ENCODE measurements around the gene TAF4.

Gene TAF4

DNA sequence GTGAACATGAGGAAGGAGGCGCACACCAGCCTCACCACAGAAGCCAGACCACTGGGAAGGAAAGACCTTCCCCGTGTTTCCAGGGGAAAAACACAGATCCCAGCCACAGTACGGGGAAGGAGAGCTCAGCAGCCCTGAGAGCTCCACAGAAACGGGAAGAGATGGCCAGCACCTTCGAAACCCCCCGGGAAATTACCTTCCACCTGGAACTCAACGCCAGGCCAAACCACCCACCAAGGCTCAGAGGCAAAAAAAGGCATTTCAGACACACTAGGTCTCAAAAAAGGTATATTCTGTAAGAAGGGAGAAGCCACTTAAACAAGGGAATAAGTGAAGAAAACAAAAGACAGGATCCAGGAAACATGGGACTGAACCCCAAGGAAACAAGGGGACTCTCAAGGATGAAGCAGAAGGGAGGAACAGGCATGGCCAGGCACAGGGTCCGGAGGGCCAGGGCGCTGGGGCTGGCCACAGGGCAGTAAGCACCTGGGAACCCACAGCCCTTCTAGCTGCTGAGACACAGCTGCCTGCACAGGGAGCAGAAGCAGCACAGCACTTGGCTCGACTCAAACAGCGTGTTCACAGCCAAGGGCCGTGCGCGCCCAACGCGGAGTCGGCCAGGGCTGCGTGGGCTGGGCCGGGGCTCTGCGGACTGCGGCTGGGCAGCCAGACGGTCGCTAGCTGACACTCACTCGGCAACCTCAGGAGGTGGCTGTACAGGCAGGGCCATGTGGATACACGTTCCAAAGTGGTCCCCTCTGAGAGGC is 44.6 kb downstream of the TAF4 start:
- DNase-seq = no peak

DNA sequence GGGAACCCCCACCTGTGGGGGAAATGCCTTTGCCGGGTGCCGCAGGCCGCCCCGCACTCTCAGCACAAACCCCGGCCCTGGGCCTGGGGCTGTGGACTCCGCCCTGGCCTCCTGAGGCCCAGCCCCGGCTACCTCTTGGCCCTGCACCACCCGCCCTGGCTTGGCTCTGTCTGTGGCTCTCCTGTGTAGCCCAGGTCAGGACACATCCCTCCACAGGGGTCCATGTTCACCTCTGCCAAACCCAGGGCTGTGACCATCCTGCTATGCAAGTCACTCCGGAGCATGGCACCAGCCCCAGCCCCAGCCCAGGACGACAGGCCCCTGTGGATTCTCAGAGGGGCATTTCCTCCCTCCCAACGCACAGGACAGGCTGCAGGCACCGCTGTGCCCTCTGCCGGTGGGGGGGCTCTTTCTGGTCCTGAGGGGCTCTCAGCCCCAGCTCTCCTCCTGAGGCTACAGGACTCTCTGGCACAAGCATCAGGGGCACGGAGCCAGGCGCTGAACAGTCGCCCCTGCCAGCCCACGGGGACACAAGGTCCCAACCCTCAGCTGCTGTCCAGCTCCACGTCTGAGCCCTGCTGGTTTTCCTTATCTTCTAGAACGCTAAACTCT is 45.7 kb downstream of the TAF4 start:
- DNase-seq = no peak

DNA sequence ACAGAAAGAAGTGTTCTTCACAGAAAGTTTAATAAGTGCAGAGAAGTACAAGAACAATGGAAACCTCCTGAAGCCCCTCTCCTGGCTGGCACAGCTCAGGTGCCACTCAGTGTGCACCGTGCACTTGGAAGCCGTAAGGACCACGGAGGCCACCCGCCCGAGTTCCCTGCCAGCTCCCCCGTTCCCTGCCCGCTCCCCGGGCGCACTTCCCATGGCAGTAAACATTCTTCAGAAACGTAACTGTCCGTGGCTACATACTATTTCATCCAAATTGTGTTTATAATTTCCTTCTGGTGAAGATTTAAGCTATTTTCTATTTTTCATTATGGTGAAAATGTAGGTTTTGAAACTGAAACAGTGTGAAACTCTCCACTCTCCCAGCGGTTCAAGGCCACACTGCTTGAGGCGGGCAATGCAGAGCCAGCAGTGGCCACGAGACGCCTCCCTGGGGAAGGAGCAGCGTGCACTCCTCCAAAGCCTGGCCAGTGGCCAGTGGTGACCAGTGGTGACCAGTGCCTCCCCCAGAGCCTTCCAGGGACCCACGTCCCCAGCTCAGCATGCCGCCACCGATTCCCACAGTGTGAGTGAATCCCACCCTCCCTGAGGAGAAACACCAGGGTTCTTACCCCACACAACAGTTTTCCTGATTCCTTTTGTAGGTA is 46.4 kb downstream of the TAF4 start:
- no peak for DNase-seq

DNA sequence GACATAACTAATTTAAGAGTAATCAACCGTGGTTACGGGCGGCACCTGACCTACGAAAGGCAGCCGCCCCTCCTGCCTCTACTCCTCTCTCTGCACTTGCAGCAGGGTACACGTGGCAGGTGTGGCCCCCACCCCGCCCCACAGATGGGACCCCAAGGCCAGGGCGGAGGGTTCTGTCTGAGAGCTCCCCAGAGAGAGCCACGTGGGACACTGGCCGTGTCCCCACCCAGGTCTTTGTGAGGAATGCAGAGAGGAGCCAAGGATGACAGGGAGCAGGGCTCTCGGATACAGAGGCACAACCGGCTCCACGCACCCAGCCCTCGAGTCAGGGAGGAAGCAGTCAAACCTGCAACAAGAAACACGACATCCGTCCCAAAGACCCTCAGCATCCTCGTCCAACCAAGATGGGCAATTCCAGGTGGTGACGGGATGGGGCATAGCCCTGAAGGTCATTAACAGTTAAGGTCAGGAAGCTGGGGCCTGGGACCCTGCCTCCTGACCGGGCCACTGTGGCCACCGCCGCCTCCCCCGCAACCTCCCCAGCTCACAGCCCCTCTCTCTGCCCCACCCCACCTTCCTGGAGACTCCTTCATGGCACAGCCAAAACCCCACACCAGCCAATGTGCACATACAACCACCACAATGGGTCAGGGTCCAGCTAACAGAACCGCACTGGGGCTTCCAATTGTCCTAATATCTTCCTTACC is 47.1 kb downstream of the TAF4 start:
- no peak for DNase-seq

DNA sequence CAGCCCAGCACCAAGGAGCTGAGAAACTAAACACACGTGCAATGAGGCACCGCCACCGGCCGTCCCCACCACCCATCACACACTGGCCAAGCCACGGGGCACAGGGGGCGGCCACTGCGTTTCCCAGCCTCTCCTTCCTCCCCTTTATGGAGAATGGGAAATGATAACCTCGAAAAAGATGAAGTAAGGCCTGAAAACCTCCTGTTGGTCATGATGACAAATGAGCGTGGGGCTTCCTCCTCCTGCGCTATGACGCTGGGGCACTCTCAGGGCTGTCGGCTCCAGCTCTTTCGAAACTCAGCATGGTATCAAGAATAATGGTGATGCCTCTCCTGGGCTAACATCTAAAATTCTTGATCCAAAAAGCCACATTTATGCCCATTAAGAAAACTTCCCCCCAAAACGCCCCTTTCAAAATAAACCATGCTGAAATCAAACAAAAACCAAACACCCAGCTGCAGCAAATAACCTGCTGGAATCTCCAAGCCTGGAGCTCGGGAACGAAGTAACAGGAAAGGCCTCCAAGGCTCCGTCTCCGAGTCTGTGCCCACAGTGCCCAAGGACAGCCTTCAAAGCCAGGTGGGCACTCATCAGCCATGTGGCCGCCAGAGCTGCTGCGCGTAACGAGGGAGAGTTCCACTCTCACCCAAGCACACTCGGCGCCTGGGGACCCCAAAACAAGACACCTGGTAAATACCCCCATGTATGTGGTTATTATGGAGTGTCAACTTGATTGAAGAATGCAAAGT is 50.0 kb downstream of the TAF4 start:
- DNase-seq = no peak

DNA sequence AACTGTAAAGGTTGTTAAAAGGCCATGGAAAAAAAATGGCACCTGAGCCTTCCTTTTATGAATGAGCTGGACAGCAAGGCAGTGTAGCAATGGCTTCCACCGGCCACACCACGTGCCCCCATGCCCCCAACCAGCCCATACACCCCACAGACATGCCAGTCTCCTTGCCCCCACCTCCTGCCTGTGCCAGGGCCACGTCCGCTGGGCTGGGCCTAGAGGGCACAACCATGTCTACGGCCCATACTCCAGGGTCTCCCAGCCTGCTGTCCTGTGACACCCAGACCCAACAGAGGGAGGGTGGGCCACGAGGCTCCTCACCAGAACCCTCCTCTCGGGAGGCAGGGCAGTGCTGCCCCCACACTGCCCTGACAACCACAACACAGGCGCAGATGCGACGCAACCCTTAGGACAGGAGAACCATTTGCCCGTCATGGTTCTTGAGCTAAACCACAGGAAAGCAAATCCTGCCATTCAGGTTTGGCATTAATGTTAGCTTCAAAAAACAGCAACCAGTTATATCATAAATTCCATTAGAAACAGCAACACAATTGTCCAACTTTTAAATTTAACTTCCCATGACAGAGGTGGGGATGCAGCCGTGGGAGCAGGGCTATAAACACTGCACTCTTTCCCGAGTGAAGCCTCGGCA is 50.7 kb downstream of the TAF4 start:
- no peak for DNase-seq

DNA sequence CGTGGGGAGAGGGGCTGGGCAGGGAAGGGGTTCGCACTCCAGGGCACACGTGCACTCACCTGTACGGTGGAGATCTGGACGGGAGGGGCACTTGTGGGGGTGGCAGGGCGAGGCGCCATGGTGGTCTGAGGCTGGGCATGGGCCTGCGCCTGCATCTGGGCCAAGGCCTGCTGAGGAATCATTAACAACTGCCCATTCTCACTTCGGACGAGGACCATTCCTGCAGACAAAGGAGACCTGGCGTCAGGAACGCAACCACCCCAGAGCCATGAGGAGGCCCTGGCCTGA is 51.2 kb downstream of the TAF4 start:
- DNase-seq = no peak

DNA sequence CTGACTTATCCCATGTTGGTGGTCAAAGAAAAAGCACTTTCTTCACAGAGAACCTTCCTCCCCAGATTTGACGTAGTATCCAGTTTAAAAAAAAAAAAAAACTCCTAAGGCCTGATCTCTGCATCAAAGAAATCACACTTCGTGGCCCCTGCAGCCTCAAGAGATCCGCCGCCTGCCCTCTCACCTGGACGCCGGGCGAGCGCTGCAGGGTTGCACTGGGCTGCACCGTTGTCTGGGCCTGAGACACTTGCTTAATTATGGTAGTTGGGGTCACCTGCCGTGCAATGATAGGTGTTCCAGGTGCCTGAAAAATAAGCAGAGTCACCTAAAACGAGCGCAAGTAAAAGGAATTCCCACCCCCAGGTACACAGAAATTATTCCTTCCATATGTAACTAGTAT is 53.0 kb downstream of the TAF4 start:
- no peak for DNase-seq

DNA sequence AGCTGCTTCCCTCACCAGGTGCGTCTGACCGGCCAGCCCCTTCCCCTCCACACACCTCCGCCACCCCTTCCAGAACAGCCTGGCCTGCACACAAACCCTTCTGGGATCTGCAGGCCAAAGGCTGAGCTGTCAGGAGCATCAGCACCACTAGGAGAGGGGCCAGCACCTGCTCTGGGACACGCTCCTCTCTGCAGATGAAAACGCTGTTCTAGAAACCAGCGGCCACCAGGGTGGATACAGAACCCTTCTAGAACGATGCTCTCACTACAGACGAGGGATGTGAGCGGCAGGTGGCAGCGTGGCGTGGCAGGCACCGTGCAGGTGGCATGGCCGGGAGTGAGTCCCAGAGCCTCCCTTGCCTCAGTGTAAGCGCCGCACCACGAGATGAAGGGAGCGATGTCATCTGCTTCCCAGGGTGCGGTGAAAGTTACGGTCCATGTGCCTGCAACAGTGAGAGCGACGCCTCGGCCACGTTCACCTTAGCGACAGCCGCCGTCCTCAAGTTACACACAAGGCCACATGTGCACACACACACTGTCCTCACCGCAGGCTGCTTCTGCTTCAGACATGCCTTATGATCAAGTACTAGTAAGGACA is 53.6 kb downstream of the TAF4 start:
- DNase-seq = no peak

DNA sequence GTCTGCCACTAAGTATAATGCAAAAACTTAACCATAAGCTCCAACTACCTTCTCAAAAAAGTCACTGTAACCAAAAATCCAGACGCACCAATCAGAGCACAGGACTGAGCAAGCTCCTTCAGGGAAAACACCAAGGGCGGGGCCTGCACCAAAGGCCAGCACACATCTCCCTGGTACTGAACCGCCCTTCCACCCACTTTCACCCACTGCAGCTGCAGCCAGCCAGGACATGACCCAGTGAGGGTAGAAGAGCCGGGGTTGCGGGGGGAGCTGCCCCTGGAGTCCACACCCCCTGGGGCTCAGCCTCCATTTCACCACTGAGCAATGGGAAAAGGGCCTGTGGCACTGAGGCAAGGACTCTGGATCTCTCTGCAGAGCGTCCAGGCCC is 54.3 kb downstream of the TAF4 start:
- DNase-seq = no peak

DNA sequence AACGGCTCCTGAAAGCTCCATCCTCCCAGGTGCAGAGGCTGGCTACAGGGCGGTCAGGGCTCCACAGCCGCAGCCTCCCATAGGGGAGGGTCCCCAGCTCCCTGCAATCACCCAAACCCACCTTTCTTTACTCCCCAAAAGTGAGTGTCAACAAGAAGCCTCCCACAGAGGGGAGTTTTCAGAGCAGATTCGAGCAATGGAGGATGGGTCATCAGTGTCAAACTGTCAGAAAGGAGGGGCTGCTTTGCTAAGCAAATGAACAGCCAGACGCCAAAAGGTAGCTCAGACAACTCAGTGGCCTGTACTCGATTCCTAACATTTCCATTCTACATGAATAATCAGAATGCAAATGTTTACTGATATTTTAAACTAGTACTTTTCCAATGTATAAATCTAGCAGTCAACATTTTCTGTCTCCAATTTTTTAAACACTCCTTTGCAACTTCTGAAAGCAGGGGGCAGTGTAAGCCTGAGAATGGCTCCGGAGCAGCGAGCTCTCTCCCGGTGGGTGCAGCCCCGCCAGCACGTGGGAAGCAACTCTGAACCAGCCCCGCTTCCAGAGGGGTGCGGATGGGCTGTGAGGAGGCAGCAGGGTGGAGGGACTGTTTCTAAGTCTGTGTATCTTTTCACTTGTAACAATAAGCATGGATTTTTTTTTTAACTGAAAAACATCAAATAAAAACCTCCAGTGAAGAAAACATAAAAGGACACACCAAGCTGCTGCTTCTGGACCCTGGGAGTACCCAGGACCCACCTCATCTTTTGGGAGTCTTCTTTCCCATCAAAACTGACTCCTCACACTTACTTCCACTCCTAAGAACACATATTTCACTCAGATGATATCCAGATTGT is 54.9 kb downstream of the TAF4 start:
- DNase-seq = peak; percentile 20 to 44

DNA sequence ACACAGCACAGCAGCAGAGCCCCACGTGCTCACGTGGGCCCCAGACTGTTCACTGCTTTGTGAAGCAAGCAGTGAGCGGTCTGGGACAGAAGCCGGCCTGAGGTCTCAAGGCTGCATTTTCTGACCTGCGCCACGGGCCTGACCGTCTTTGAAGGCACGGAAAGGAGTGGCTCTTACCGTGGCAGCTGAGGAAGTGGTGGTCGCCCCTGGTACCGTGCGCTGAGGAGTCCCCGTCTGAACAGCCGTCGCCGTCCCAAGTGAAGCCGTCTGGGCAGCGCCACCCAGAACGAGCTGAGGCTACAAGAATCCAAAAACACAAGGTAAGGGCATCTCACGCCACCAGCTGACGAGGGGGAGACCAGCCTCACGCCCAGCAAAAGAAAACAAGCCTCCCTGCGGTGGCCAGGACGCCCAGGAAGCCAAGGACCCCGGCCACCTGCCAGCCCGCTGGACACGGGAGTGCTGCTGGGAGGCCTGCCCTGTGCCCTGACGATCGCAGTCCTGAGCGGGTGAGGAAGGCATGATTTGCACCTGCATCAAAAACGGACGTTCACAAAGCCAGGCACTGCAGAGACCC is 55.7 kb downstream of the TAF4 start:
- no peak for DNase-seq

DNA sequence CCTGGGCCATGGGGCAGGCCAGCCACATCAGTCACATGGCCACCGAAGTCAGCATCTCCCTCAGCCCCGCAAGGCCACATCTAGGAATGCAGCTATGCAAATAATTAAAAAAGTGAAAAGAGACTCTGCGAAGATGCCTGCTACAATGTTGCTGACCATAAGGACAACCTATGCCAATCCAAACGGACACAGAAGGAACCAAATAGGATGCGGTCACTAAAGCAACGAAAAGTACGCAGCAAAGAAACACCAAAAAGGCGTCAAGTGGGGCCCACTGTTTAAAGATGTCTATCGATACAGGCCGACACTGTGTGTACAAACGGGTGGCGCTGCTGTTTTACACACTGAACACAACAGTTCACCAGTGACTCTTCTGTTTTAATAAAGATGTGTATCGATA is 56.4 kb downstream of the TAF4 start:
- DNase-seq = no peak

DNA sequence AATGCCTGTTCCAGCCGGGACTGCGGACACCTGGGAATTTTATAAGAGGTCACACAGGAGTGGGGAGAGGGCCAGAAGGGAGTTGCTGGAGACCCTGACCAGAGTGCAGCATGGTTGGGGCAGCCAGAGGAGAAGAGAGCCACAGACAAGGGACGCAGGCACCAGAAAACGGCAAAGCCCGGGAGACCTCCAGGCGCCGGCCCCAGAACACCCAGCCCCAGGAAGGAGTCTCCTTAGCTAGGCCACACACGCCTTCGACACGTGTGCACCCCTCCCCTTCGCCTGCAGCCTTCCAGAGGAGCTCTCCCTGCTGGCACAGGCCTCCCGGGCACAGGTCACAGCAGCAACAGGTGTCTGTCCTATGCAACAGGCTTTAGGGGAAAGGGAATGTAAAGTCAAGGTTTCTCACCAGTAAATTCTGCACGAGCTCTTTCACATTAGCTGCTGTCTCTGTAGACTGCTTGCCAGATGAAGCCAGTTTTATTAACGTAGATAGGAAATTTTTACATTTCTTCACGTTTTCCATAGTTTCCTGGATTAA is 57.0 kb downstream of the TAF4 start:
- no peak for DNase-seq

DNA sequence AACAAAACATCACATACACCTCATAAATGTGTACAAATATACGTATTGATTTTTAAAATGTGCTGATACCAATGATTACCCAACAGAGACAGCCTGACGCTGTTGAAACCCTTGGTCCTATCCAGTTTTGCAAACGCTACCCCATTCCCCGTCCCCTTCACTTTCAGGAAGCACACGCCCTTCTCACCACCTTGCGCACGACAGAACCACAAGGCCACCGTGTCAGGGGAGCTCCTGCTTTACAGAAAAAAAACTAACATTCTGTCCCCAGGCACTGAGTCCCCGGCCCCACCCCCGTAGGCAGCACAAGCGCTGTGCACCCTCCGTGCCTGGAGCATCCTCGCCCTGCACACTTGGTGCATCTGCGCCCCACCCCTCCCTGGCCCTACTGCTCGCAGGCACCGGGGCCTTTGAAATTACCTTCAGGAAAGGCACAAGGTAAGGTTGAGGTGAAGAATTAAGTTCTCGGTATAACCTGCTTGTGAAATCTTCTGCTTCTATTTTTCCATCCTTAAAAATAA is 58.5 kb downstream of the TAF4 start:
- no peak for DNase-seq

DNA sequence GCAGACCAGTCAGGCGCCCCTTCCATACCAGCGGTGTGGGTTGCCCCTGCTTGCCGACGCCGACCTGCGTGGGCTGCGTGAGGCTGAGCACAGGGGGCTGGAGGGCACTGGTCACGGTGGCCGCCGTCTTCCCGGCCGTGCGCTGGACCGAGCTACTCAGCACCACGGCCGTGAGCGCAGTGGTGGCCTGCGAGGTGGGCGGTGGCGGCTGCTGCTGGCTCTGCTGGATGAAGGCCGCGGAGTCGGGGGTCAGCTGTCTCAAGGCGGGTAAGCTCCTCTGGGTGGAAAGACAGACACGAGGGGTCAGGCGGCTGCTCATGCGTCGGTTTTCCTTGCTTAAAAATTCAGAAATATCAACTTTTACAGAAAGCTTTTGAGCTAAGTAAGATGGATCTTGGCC is 59.2 kb downstream of the TAF4 start:
- no peak for DNase-seq

DNA sequence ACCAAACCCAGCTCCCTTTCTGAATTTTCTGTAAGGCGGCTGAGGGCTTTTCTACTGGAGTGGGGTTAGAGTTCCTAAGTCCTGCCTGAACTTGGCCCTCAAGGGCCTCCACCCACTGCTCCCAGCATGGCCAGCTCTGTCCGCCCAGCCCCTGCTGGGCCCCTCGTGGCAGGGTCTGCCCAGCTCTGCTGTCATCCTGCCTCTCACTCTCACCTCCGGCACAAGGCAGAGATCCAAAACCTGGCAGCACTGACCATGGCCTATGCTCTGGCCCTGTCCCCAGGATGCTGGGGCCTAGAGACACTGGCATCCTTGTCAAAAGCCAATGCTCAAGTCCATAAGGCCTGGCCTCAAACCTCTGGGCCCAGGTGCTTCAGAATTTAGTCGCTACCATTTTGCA is 61.1 kb downstream of the TAF4 start:
- no peak for DNase-seq

DNA sequence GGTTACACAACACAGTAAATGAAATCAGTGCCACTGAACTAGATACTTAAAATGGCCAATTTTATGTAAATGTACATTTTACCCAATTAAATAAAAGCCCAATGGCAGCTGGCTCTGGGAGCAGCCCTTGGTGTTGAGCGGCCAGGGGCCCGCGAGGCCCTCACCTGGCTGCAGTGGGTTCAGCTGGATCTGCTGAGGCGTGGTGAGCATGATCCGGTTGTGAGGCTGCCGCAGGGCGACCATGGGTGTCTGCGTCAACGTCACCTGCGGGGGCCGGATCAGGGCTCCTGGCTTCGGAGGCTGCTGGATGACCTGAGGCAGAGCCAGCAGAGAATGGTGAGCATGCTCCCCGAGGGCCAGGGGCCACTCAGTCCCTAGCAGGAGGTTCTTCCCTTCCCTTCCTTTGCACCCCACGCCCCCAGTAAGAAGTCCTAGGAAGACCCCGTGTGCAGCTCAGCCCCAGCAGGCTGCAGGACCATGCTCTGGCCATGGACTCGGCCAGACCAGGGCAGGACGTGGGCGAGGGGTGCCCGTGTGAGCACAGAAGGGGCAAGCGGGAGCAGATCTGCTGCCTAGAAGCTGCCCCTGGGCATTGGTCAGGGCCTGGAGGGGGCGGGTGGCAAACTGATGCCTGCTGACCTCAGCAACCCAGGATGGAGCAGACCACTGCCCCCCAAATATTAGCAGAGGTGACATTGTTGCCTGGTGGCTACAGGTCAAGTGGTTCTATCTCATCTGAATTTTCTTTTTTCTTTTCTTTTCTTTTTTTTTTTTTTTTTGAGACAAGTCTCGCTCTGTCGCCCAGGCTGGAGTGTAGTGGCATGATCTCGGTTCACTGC is 61.9 kb downstream of the TAF4 start:
- no peak for DNase-seq

DNA sequence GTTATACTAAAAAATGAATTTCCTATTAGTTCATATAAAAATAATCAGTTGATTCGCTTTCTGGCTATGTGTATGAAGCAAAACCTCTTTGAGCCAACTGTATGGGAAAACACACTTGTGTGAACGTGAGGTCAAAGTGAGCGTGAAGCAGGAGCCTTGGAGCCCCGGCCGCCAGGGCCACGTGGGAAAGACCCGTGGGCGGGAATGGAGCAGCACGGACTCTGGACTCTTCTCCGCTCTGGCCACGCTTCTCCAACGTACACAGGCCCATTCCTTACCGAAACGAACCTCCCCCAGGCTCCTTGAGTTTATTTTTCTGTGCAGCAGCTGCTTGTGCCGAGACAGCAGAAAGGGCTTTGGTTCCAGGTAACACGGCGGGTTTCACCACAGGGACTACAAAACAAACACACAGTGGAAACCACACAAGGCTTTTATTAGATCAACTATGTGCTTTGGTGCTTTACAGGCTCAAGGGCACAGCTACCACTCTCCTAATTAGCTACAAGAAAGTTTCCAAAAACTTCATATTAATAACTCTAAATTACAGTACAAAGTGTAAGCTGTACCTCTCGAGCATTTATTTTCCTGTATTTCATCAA is 62.7 kb downstream of the TAF4 start:
- DNase-seq = no peak

All from NCI-H1930 (cell line).